WTC11 (cell line): ENCODE data around the gene RANBP17.

Source experiments
- ATF2 ChIP-seq: sonication (generic); formaldehyde crosslinking; IDR thresholded peaks from 2 replicates; pipeline ENCODE4 v1.8.1; 2022; ENCODE audit warnings: low read depth, missing genetic modification reagents, borderline replicate concordance
- ATF6 ChIP-seq: sonication (generic); formaldehyde crosslinking; IDR thresholded peaks from 2 replicates; pipeline ENCODE4 v1.8.1; 2023; ENCODE audit warnings: mild to moderate bottlenecking, missing genetic modification reagents
- CTCF ChIP-seq: fragments of 200-600 bp; IDR thresholded peaks from 2 replicates; pipeline ENCODE4 v1.8.0; 2022; ENCODE audit warnings: antibody characterized with exemption
- ESRRA ChIP-seq: sonication (generic); formaldehyde crosslinking; IDR thresholded peaks from 2 replicates; pipeline ENCODE4 v1.8.1; 2022; ENCODE audit warnings: mild to moderate bottlenecking, missing genetic modification reagents, borderline replicate concordance
- MAX ChIP-seq: sonication (generic); formaldehyde crosslinking; IDR thresholded peaks from 2 replicates; pipeline ENCODE4 v1.8.0; 2022; ENCODE audit warnings: mild to moderate bottlenecking, missing genetic modification reagents
- MXD4 ChIP-seq: fragments of 250-450 bp; sonication (Bioruptor Pico); IDR thresholded peaks from 2 replicates; pipeline ENCODE4 v1.8.0; 2021; ENCODE audit warnings: mild to moderate bottlenecking, moderate library complexity, borderline replicate concordance
- PREB ChIP-seq: sonication (generic); formaldehyde crosslinking; IDR thresholded peaks from 2 replicates; pipeline ENCODE4 v1.8.1; 2022; ENCODE audit warnings: mild to moderate bottlenecking, missing genetic modification reagents, moderate library complexity, borderline replicate concordance
- PRRX2 ChIP-seq: fragments of 250-450 bp; sonication (Bioruptor Pico); IDR thresholded peaks from 2 replicates; pipeline ENCODE4 v1.8.0; 2021; ENCODE audit warnings: mild to moderate bottlenecking
- TEAD4 ChIP-seq: sonication (generic); formaldehyde crosslinking; IDR thresholded peaks from 2 replicates; pipeline ENCODE4 v1.8.0; 2022; ENCODE audit warnings: mild to moderate bottlenecking, missing genetic modification reagents
- USF1 ChIP-seq: sonication (generic); formaldehyde crosslinking; IDR thresholded peaks from 2 replicates; pipeline ENCODE4 v1.8.0; 2022; ENCODE audit warnings: mild to moderate bottlenecking, missing genetic modification reagents
- ZBTB21 ChIP-seq: sonication (generic); formaldehyde crosslinking; IDR thresholded peaks from 2 replicates; pipeline ENCODE4 v1.8.1; 2023; ENCODE audit warnings: mild to moderate bottlenecking, missing genetic modification reagents, borderline replicate concordance
- ZNF138 ChIP-seq: sonication (generic); formaldehyde crosslinking; conservative IDR thresholded peaks from 2 replicates; pipeline ENCODE4 v1.8.1; 2022; ENCODE audit warnings: mild to moderate bottlenecking, moderate library complexity, missing genetic modification reagents
- ZNF232 ChIP-seq: sonication (generic); formaldehyde crosslinking; IDR thresholded peaks from 2 replicates; pipeline ENCODE4 v1.8.0; 2022; ENCODE audit warnings: mild to moderate bottlenecking, missing genetic modification reagents

- TF ChIP-seq ATF2 (CRISPR knock-in tag) (no peak), CTCF (no peak), TEAD4 (CRISPR knock-in tag) (no peak), ZNF232 (CRISPR knock-in tag) (no peak), ESRRA (CRISPR knock-in tag) (no peak), PRRX2 (CRISPR knock-in tag) (no peak), MAX (CRISPR knock-in tag) (no peak), MXD4 (CRISPR knock-in tag) (no peak), PREB (no peak), ZNF138 (CRISPR knock-in tag) (no peak), ZBTB21 (CRISPR knock-in tag) (no peak), USF1 (CRISPR knock-in tag) (no peak), ATF6 (CRISPR knock-in tag) (no peak)
Observed at GRCh38 chr5:171010816-171011215, 149.0 kb downstream of the RANBP17 start.
